B cell (primary cell): ENCODE data around the gene FILIP1. TPM values are rescaled to one million over a fixed set of nuclear protein-coding genes. Genes with fewer than 3 reads are reported as not detected.

Source experiments
- ATAC-seq: fragments of 200-7000 bp; cut with Tn5 transposase; one replicate; pipeline ENCODE4 v1.10.0; 2021; ENCODE audit warnings: low read depth, mild to moderate bottlenecking, moderate number of reproducible peaks, moderate library complexity
- CTCF ChIA-PET: fragments of 350-600 bp; sonication (Branson Sonifier 250); formaldehyde crosslinking; loops from one replicate; lab custom pipeline; 2021; ENCODE audit warnings: antibody characterized with exemption, inconsistent platforms; lab: Charles Lee
- POLR2A ChIA-PET: fragments of 350-600 bp; sonication (Branson Sonifier 250); formaldehyde crosslinking; loops from one replicate; lab custom pipeline; 2021; ENCODE audit warnings: antibody characterized with exemption; lab: Charles Lee
- DNase-seq: peaks from one replicate; pipeline ENCODE4 v3.0.0; 2013
- H2AFZ ChIP-seq: 2 replicates; pipeline ENCODE4 v1.6.1; 2012; ENCODE audit warnings: mild to moderate bottlenecking, low read depth, low read length; ENCODE audit not compliant: insufficient read depth, poor library complexity, severe bottlenecking
- H3K27ac ChIP-seq, 2 donors: 1 replicate in 1 of 2; 2 replicates in 1 of 2; pipeline ENCODE4 v1.5.1; 2012 to 2013; ENCODE audit warnings: low read length in 2 of 2, mild to moderate bottlenecking in 2 of 2, moderate library complexity in 1 of 2
- H3K27me3 ChIP-seq, 4 experiments: fragments of 200-600 bp in 1 of 4; sonication (generic) in 1 of 4; replicated peaks in 1 of 4; 1 replicate in 2 of 4; 2 replicates in 2 of 4; pipeline versions ENCODE4 v1.6.1 to v1.7.0; 2013 to 2016; ENCODE audit warnings: low read length in 3 of 4, mild to moderate bottlenecking in 2 of 4, mixed read lengths in 1 of 4, moderate library complexity in 1 of 4; ENCODE audit not compliant: insufficient read depth in 4 of 4, control insufficient read depth in 3 of 4; ENCODE audit errors: control extremely low read depth in 1 of 4
- H3K36me3 ChIP-seq, 2 experiments: replicated peaks in 1 of 2; 1 replicate in 1 of 2; 2 replicates in 1 of 2; pipeline versions ENCODE4 v1.6.1 to v1.7.1; 2013; ENCODE audit warnings: low read length in 1 of 2; ENCODE audit not compliant: insufficient read depth in 2 of 2, control insufficient read depth in 1 of 2; ENCODE audit errors: control extremely low read depth in 1 of 2, extremely low read depth in 1 of 2
- H3K4me1 ChIP-seq, 2 donors: fragments of 200-600 bp in 1 of 2; sonication (generic) in 1 of 2; 1 replicate in 1 of 2; 2 replicates in 1 of 2; pipeline versions ENCODE4 v1.5.1 to v1.6.1; 2013 to 2017; ENCODE audit warnings: low read length in 2 of 2; ENCODE audit not compliant: control insufficient read depth in 2 of 2, insufficient read depth in 2 of 2
- H3K4me2 ChIP-seq: replicated peaks from 2 replicates; pipeline ENCODE3; 2012; ENCODE audit warnings: mild to moderate bottlenecking, low read depth, low read length; ENCODE audit not compliant: poor library complexity, severe bottlenecking
- H3K4me3 ChIP-seq, 5 experiments: fragments of 200-600 bp in 1 of 5; sonication (generic) in 1 of 5; 1 replicate in 3 of 5; 2 replicates in 2 of 5; pipeline versions ENCODE4 v1.5.1 to v1.7.0; 2011 to 2016; ENCODE audit warnings: low read length in 4 of 5, mild to moderate bottlenecking in 4 of 5, low read depth in 2 of 5, control low read depth in 1 of 5, moderate library complexity in 1 of 5; ENCODE audit not compliant: insufficient read depth in 1 of 5; ENCODE audit errors: control extremely low read depth in 1 of 5, extremely low read depth in 1 of 5
- H3K79me2 ChIP-seq: fragments of 200-600 bp; sonication (generic); one replicate; pipeline ENCODE4 v1.6.0; 2016; ENCODE audit warnings: low read length; ENCODE audit not compliant: control insufficient read depth, insufficient read depth
- H3K9ac ChIP-seq: fragments of 200-600 bp; sonication (generic); 2 replicates; pipeline ENCODE4 v1.6.1; 2017; ENCODE audit warnings: mild to moderate bottlenecking, low read length, moderate library complexity
- H3K9me3 ChIP-seq, 3 donors: one replicate each; pipeline versions ENCODE4 v1.6.1 to v1.7.1; 2013; ENCODE audit warnings: low read length in 2 of 3; ENCODE audit not compliant: control insufficient read depth in 2 of 3, insufficient read depth in 1 of 3; ENCODE audit errors: control extremely low read depth in 1 of 3
- H4K20me1 ChIP-seq: 2 replicates; pipeline ENCODE4 v1.6.0; 2012; ENCODE audit warnings: mild to moderate bottlenecking, low read length; ENCODE audit not compliant: insufficient read depth, control insufficient read depth, poor library complexity, severe bottlenecking
- H3K27ac Mint-ChIP-seq: one replicate; pipeline ENCODE4 v1.8.0; 2021; ENCODE audit warnings: mixed read lengths
- H3K27me3 Mint-ChIP-seq: one replicate; pipeline ENCODE4 v1.8.0; 2021; ENCODE audit warnings: mixed read lengths
- H3K4me1 Mint-ChIP-seq: one replicate; pipeline ENCODE4 v1.8.0; 2021; ENCODE audit warnings: mixed read lengths
- H3K4me3 Mint-ChIP-seq: one replicate; pipeline ENCODE4 v1.8.0; 2021; ENCODE audit warnings: mixed read lengths
- H3K9me3 Mint-ChIP-seq: one replicate; pipeline ENCODE4 v1.8.0; 2022; ENCODE audit warnings: mixed read lengths; ENCODE audit not compliant: insufficient read depth
- EZH2 ChIP-seq: IDR thresholded peaks from 2 replicates; pipeline ENCODE4 v1.6.1; 2012; ENCODE audit warnings: borderline replicate concordance, low read depth, mild to moderate bottlenecking, moderate library complexity, low read length; ENCODE audit not compliant: insufficient read depth, poor library complexity, severe bottlenecking
- WGBS: methylation state at CpG from one replicate; pipeline ENCODE4 v1.1.5; 2013; ENCODE audit warnings: missing lambda C conversion rate; ENCODE audit not compliant: insufficient coverage; 5-methylcytosine and 5-hydroxymethylcytosine counted together
- intact Hi-C: fragments of 100-400 bp; cut with micrococcal nuclease; formaldehyde crosslinking; loops from one replicate; pipeline ENCODE4 v1.10.0; 2022
- polyA plus RNA-seq: library from polyadenylated mRNA; depleted of rRNA; stranded (reverse); fragments of >200 nt; gene quantifications from 2 replicates; pipeline ENCODE4 v1.2.3, GENCODE V29; 2012
- total RNA-seq, 2 donors: library from RNA; stranded (reverse); fragments of 120-200 nt in 1 of 2; gene quantifications; 1 replicate in 1 of 2; 2 replicates in 1 of 2; pipeline versions ENCODE4 v1.2.3 to v1.2.4, GENCODE V29; 2013 to 2022
- TF ChIP-seq, protein P1 (sequence below): fragments of 200-600 bp; IDR thresholded peaks from one replicate; pipeline ENCODE4 v1.8.0; 2022; ENCODE audit warnings: antibody characterized with exemption, mild to moderate bottlenecking

The FILIP1 gene
- total and polyA plus RNA-seq, 2 donors (not counting 1 experiment from before 2014, with no cell fraction given) = not detected

DNA sequence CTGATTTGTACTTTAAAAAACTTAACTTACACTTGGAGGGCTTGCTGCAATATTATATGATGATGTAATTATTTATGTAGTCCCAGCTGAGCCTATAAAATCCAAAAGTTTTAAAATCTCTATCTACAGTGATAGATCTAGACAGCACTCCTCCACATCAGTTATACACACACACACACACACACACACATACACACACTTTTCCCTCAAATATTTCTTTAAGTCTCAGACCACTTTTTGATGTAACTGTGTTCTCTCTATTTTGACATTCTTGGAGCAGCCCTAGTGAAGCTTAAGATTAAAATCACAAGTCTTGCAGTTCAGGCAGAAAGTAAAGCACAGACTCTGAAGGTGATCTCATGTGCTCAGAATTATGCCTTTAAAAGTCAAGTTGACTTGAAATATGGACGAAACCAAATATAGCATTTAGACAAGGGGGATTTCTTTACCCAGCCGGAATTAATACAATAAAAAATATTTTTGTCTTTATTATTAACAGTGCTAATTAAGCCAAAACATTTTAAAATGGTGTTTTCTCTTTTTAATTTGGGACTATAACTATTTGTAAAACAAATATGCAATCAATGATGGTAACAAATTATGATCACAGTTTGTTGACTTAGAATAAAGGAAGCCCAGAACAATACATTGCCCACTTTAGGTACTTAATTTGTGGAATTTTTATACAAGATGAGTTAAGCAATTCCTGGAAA, 145.5 kb downstream of the FILIP1 start:
- Histone ChIP-seq H3K9ac (no peak overlapping the region), H2AFZ (no peak overlapping the region), H3K27me3 (peaks cover 0 to 20% (median 5%) of the 10 kb centered on the region in 4 experiments), H4K20me1 (no peaks in the 10 kb centered on the region), H3K4me2 (no peak overlapping the region), H3K9me3 (no peaks in the 10 kb centered on the region), H3K27ac (no peak overlapping the region), H3K36me3 (no peaks in the 10 kb centered on the region), H3K4me1 (no peaks in the 10 kb centered on the region), H3K79me2 (no peaks in the 10 kb centered on the region), H3K4me3 (no peak overlapping the region)
- DNase-seq (no peak), ATAC-seq (no peak)
- Mint-ChIP-seq H3K27me3 (peaks cover 25% of the 10 kb centered on the region), H3K4me3 (no peak overlapping the region), H3K9me3 (no peaks in the 10 kb centered on the region), H3K4me1 (no peaks in the 10 kb centered on the region), H3K27ac (no peak overlapping the region)
- ChIA-PET CTCF (no interaction called here), POLR2A (no interaction called here)
- no peak for TF ChIP-seq EZH2
- TF ChIP-seq, protein P1, sequence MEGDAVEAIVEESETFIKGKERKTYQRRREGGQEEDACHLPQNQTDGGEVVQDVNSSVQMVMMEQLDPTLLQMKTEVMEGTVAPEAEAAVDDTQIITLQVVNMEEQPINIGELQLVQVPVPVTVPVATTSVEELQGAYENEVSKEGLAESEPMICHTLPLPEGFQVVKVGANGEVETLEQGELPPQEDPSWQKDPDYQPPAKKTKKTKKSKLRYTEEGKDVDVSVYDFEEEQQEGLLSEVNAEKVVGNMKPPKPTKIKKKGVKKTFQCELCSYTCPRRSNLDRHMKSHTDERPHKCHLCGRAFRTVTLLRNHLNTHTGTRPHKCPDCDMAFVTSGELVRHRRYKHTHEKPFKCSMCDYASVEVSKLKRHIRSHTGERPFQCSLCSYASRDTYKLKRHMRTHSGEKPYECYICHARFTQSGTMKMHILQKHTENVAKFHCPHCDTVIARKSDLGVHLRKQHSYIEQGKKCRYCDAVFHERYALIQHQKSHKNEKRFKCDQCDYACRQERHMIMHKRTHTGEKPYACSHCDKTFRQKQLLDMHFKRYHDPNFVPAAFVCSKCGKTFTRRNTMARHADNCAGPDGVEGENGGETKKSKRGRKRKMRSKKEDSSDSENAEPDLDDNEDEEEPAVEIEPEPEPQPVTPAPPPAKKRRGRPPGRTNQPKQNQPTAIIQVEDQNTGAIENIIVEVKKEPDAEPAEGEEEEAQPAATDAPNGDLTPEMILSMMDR = no peak
- intact Hi-C loops = no loop called here
- WGBS = no CpG with 5 or more reads among the region's 2 CpGs

- CTCF ChIA-PET = interaction anchor here (0.6 kb wide), 1 partner anchor 862 kb away, joined by 3 read pairs; no protein-coding TSS in a partner anchor
- Mint-ChIP-seq H3K27me3 (peaks cover 16% of the 10 kb centered on the region), H3K27ac (no peak overlapping the region), H3K9me3 (no peaks in the 10 kb centered on the region), H3K4me1 (no peaks in the 10 kb centered on the region), H3K4me3 (no peak overlapping the region)
- H3K4me2 ChIP-seq = no peak overlapping the region
- H3K9ac ChIP-seq = no peak overlapping the region
- H2AFZ ChIP-seq = no peak overlapping the region
- no peaks in the 10 kb centered on the region for H3K4me1 ChIP-seq
- intact Hi-C loops = no loop called here
- peaks cover 0 to 14% (median 4%) of the 10 kb centered on the region in 4 experiments for H3K27me3 ChIP-seq
- H3K79me2 ChIP-seq = no peaks in the 10 kb centered on the region
- no peaks in the 10 kb centered on the region for H3K36me3 ChIP-seq
- no peak overlapping the region for H3K27ac ChIP-seq
- H3K9me3 ChIP-seq = no peaks in the 10 kb centered on the region
- TF ChIP-seq, protein P1 = no peak
- TF ChIP-seq EZH2 = no peak
- no peaks in the 10 kb centered on the region for H4K20me1 ChIP-seq
- POLR2A ChIA-PET = no interaction called here
- no peak for ATAC-seq
- 92% methylated on average over 9 of the region's 9 CpGs for WGBS
- no peak overlapping the region for H3K4me3 ChIP-seq
- no peak for DNase-seq
Observed at GRCh38 chr6:75345413-75345812, 148.2 kb downstream of the FILIP1 start.
